WERI-Rb-1 (cell line): Measurements from ENCODE around the gene LPCAT1.

Experiments
- DNase-seq: peaks from one replicate; pipeline ENCODE4 v3.0.0-alpha.2; 2020
- H3K27ac ChIP-seq: fragments of 250-450 bp; sonication (Bioruptor Pico); 2 replicates; pipeline ENCODE4 v1.5.1; 2020; ENCODE audit warnings: mild to moderate bottlenecking, moderate library complexity
- H3K27me3 ChIP-seq: fragments of 250-450 bp; sonication (Bioruptor Pico); 2 replicates; pipeline ENCODE4 v1.5.1; 2021; ENCODE audit warnings: mild to moderate bottlenecking, low read depth, moderate library complexity; ENCODE audit not compliant: insufficient read depth, severe bottlenecking
- H3K36me3 ChIP-seq: fragments of 250-450 bp; sonication (Bioruptor Pico); 2 replicates; pipeline ENCODE4 v1.5.1; 2020; ENCODE audit warnings: mild to moderate bottlenecking, moderate library complexity
- H3K4me3 ChIP-seq: 2 replicates; pipeline ENCODE4 v1.5.1; 2011; ENCODE audit warnings: low read depth, mild to moderate bottlenecking, control low read depth, low read length
- H3K9me3 ChIP-seq: fragments of 250-450 bp; sonication (Bioruptor Pico); 2 replicates; pipeline ENCODE4 v1.5.1; 2021; ENCODE audit warnings: mild to moderate bottlenecking, moderate library complexity; ENCODE audit not compliant: severe bottlenecking
- TF ChIP-seq, protein P1 (sequence below): IDR thresholded peaks from 2 replicates; pipeline ENCODE4 v1.5.1; 2011; ENCODE audit warnings: low read depth, mild to moderate bottlenecking, control low read depth, inconsistent platforms, low read length

The LPCAT1 gene

GRCh38 chr5:1483064-1483463 is 40.7 kb downstream of the LPCAT1 start:
- H3K4me3 ChIP-seq = no peak overlapping the region
- TF ChIP-seq, protein P1, sequence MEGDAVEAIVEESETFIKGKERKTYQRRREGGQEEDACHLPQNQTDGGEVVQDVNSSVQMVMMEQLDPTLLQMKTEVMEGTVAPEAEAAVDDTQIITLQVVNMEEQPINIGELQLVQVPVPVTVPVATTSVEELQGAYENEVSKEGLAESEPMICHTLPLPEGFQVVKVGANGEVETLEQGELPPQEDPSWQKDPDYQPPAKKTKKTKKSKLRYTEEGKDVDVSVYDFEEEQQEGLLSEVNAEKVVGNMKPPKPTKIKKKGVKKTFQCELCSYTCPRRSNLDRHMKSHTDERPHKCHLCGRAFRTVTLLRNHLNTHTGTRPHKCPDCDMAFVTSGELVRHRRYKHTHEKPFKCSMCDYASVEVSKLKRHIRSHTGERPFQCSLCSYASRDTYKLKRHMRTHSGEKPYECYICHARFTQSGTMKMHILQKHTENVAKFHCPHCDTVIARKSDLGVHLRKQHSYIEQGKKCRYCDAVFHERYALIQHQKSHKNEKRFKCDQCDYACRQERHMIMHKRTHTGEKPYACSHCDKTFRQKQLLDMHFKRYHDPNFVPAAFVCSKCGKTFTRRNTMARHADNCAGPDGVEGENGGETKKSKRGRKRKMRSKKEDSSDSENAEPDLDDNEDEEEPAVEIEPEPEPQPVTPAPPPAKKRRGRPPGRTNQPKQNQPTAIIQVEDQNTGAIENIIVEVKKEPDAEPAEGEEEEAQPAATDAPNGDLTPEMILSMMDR = no peak
- H3K9me3 ChIP-seq = no peaks in the 10 kb centered on the region
- no peaks in the 10 kb centered on the region for H3K27me3 ChIP-seq
- H3K36me3 ChIP-seq = peaks cover 54% of the 10 kb centered on the region
- no peak for DNase-seq
- no peak overlapping the region for H3K27ac ChIP-seq

DNA sequence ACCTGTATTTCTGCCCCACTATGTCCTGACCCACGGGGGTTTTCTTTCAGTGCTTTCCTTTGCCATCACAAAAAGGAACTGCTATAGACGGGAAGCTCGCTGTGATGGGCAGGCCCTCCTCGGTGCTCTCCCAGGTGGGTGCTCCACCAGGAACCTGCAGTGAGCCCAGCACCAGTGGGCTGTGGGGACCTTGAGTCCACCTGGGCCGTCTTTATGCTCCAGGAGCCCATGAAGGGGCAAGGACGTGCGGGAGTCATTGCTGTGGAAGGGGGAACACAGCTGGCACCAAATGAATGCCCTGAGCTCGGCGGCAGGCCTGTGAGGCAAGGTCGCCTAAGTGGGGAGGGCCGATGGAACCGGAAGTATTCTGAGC is 41.8 kb downstream of the LPCAT1 start:
- no peaks in the 10 kb centered on the region for H3K27me3 ChIP-seq
- no peaks in the 10 kb centered on the region for H3K9me3 ChIP-seq
- no peak for DNase-seq
- peaks cover 50% of the 10 kb centered on the region for H3K36me3 ChIP-seq
- no peak overlapping the region for H3K27ac ChIP-seq
- TF ChIP-seq, protein P1 = no peak
- H3K4me3 ChIP-seq = no peak overlapping the region

DNA sequence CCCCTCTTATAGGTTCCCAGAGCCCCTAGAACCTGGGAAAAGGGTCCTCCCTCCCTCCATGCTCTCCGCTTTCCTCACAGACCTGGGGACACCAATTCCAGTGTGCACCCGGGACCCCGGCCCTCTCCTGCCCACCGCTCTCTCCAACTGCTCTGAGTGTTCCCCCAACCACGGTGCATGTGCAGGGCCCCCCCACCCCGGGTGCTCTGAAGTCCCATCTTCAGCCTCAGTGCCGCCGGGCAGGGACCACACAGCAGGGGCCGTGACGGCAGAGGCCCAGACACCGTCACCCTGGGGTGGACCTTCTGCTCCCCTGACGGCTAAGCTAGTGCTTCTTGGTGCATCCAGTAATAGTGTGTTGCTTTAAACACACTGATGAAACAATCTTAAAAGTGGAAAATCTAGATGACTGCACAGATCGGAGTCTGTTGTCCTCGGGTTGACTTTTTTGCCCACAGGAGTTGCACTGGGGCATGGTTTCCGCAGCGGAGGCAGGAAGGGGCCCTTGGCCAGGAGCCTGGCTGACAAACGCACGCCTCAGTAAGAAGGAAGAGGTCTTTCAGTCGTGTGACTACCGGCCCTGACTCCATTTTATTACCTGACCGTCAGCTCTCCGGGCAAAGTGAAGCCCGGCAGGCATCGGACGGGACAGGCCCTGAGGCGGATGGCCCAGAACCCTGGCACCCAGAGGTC is 42.3 kb downstream of the LPCAT1 start:
- TF ChIP-seq, protein P1 = no peak
- DNase-seq = no peak
- Histone ChIP-seq H3K4me3 (no peak overlapping the region), H3K27ac (no peak overlapping the region), H3K27me3 (no peaks in the 10 kb centered on the region), H3K9me3 (no peaks in the 10 kb centered on the region), H3K36me3 (peaks cover 50% of the 10 kb centered on the region)

GRCh38 chr5:1480806-1481205 is 43.0 kb downstream of the LPCAT1 start:
- H3K36me3 ChIP-seq = peaks cover 50% of the 10 kb centered on the region
- TF ChIP-seq, protein P1 = no peak
- H3K27me3 ChIP-seq = no peaks in the 10 kb centered on the region
- no peaks in the 10 kb centered on the region for H3K9me3 ChIP-seq
- no peak overlapping the region for H3K4me3 ChIP-seq
- no peak for DNase-seq
- H3K27ac ChIP-seq = no peak overlapping the region

- Histone ChIP-seq H3K27me3 (no peaks in the 10 kb centered on the region), H3K36me3 (peaks cover 47% of the 10 kb centered on the region), H3K9me3 (no peaks in the 10 kb centered on the region), H3K27ac (no peak overlapping the region), H3K4me3 (no peak overlapping the region)
- DNase-seq = no peak
- TF ChIP-seq, protein P1 = no peak
Observed at GRCh38 chr5:1480217-1480616, 43.5 kb downstream of the LPCAT1 start.
